H1 (cell line): ENCODE data around the gene SLC16A5. TPM values are rescaled to one million over a fixed set of nuclear protein-coding genes. Genes with fewer than 3 reads are reported as not detected.

Source experiments
- CHD7 ChIP-seq: fragments of 300-600 bp; sonication (generic); IDR thresholded peaks from 2 replicates; pipeline ENCODE4 v1.7.1; 2012; ENCODE audit warnings: low read length, moderate library complexity, mild to moderate bottlenecking, inconsistent platforms; ENCODE audit not compliant: insufficient replicate concordance
- CTCF ChIP-seq, 3 experiments: IDR thresholded peaks; 1 replicate in 2 of 3; 2 replicates in 1 of 3; pipeline versions ENCODE4 v1.5.1 to v1.6.1; 2011; ENCODE audit warnings: low read length in 3 of 3, mild to moderate bottlenecking in 3 of 3, inconsistent platforms in 2 of 3, low read depth in 1 of 3, moderate library complexity in 1 of 3; ENCODE audit not compliant: insufficient read depth in 1 of 3; ENCODE audit errors: control extremely low read depth in 1 of 3
- JUN ChIP-seq: IDR thresholded peaks from 2 replicates; pipeline ENCODE4 v1.6.1; 2011; ENCODE audit warnings: low read depth, mild to moderate bottlenecking, improper control_type of control experiment, low read length
- polyA plus RNA-seq, 7 experiments: library from polyadenylated mRNA; depleted of rRNA in 3 of 7; stranded (reverse) in 5 of 7; unstranded in 2 of 7; fragments of >200 nt in 5 of 7; fragments of 200-250 nt in 2 of 7; gene quantifications; 1 replicate in 5 of 7; 2 replicates in 1 of 7; 4 replicates in 1 of 7; pipeline versions ENCODE4 v1.2.1 to v1.2.3, GENCODE V29; 2011 to 2013; ENCODE audit warnings: missing spikeins in 2 of 7, mixed read lengths in 2 of 7
- total RNA-seq: library from RNA; stranded (reverse); fragmentation: NEBNext Ultra II Directional; extraction: Animal tissue kit (Norgen Biotek cat#: 25700); gene quantifications from 2 replicates; pipeline ENCODE4 v1.2.1, GENCODE V29; 2021

SLC16A5 gene
- total and polyA plus RNA-seq, 2 of the 8 experiments (the other 6 are each of a cell fraction or from before 2014, with no cell fraction given): 17.1 to 34.7 TPM

GRCh38 chr17:75133001-75133400 lies 45.2 kb downstream of the SLC16A5 start (continued):
- no peak for TF ChIP-seq CTCF (IDR thresholded peaks at IDR 0.05; ENCODE audit: control extremely low read depth in 1 of 3, insufficient read depth in 1 of 3, low read depth in 1 of 3, low read length in 3 of 3)
- TF ChIP-seq CHD7: no peak
- no peak for TF ChIP-seq JUN
